HG03565 (cell line): ENCODE results near the gene SIK3.

Experiments used
- ATAC-seq: cut with Tn5 transposase; IDR thresholded peaks from one replicate; pipeline ENCODE4 v1.9.1; 2021; ENCODE audit warnings: mild to moderate bottlenecking, moderate library complexity; ENCODE audit not compliant: unreplicated experiment

SIK3 gene

GRCh38 chr11:116975661-116976060 lies 122.6 kb downstream of the SIK3 start:
- no peak for ATAC-seq

- no peak for ATAC-seq
Observed at GRCh38 chr11:116973270-116973669, 125.0 kb downstream of the SIK3 start.

DNA sequence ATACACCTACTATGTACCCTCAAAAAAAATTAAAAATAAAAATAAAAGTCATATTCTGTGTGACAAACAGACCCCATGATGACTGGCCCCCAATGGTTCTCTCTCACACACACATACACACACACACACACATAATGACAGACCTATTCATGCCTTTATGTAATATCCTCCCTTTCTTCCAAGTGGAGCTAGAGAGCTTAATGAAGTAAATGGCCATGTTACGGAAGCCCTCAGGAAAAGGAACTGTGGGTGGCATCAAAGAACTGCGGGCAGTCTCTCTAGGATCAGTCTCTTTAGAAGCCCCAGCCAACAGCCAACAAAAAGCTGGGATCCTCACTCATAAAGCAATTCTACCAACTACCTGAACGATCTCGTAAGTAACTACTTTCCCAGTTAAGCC lies 125.5 kb downstream of the SIK3 start:
- ATAC-seq = no peak

DNA sequence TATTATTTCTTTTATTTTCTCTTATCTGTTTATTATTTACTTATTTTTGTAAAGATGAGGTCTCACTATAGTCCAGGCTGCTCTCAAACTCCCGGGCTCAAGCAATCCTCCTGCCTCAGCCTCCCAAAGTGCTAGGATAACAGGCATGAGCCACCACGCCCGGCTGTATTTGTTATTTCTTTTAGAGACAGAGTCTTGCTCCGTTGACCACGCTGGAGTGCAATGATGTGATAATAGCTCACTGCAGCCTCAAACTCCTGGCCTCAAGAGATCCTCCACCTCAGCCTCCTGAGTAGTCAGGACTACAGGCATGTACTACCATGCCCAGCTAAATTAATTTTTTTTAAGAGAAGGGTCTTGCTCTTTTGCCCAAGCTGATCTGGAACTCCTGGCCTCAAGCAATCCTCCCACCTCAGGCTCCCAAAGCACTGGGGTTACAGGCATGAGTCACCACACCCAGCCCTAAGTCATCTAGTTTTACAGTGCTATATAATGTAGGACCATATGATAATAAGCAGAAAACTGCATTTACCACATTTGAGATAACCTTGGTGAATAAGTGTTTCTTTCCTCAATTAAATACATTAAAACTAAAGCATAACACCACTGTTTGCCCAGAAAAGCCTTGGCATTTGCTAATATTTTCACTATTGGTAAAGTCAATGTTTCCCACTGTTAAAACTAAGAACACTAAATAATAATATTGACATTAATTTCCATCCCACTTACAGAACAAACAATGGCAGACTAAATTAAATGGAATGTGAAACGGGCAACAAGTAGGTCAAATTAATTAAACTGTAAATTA lies 127.5 kb downstream of the SIK3 start:
- ATAC-seq = no peak

- no peak for ATAC-seq
Observed at GRCh38 chr11:116969694-116970093, 128.5 kb downstream of the SIK3 start.

DNA sequence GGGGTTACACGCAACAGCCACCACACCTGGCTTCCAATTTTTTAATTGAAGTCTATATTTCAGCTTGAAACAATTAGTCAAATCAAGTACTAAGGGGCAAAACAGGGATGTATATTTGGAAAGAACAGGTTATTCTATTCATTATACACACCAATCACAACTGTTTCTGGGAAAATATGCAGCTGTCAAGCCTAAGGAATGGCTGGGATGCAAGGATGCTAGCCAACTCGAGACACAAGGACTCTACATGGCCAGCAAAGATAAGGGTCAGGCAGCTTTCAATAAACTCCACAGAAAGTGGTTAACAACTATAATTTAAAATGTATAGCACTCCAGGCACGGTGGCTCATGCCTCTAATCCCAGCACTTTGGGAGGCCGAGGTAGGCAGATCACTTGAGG lies 134.0 kb downstream of the SIK3 start:
- ATAC-seq = no peak

DNA sequence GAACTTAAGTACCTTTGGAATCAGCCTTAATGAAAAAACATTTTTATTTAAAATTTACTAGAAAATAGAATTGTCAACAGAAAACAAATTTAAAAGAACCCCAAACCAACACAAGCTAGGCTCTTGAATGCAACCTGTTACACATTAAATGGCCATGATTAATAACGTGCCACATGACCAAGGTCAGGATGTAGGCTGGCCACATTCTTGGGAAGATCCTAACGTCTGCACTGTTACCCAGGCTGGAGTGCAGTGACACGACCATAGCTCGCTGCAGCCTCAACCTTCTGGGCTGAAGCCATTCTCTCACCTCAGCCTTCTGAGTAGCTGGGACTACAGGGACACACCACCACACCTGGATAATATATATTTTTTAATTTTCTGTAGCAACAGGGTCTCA lies 134.4 kb downstream of the SIK3 start:
- ATAC-seq = no peak

DNA sequence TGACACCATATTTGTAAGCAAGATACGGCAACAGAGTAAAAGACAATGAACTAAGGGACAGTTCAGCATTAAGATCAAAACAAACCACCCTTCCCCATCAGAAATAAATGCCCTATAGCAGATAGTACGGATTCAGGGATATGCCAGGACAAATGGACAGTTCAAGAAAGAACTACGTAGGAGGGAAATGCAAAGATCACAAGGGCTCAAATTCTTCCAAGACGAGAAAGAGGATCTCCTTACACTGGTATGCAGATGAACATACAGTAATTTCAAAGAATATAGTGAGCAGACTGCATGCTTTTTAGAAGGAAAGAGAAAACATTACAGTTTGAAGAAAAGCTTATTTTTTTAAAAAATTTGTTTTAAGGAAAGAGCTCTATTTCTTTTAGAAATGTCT lies 136.1 kb downstream of the SIK3 start:
- ATAC-seq = no peak

DNA sequence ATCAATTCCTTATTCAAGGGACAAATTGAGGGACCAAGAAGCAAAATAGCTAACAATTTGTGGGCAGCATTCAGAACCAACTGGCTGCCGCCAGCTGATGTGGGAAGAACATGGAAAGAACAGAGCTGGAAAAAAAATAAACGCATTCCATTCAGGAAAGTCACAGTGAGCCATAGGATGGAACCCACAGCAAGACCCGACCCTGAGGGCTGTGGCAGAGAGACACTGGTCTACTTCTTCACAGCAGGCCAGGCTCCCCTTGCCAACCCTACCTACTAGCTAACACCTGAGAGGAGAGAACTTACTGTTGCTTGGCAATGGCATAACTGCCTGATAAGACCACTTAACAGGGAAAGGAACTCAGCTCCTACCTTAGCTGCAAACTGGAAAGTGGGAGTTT lies 137.3 kb downstream of the SIK3 start:
- ATAC-seq = no peak

DNA sequence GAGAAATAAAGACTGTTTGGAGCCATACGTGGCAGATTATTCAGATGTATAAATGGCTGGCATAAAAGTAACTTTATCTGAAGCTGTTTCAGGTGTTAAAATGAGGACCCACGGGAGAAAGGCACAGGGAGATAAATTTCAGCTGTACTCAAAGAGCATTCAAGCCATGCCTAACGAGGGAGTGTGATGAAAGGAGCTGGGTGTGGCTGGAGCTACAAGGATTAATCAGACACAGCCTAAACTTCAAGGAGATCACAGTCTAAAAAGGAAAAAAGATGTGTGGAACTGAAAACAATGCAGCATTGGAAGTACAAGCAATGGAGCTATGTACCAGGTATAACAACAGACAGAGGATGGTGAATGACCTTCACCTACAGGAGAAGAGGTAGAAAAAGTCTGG lies 140.0 kb downstream of the SIK3 start:
- no peak for ATAC-seq

DNA sequence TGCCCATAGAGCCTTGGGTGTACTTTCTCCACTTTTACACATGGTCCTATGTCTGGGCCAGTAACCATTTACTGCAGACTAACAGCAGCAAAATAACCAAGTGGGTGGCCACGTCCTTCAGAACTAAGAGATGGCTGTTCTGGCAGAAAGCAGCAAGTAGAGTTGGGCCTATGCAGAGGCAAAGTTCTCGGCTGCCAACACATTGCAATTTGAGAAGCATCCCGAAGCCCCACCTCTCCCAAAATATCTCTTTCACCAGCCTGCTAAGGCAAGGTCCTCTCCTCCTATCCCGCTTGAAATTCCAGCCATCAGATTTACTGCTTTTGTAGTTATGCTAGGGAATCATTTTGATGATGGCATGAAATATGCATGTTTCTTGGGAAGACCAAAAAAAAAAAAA lies 142.3 kb downstream of the SIK3 start:
- ATAC-seq = no peak

DNA sequence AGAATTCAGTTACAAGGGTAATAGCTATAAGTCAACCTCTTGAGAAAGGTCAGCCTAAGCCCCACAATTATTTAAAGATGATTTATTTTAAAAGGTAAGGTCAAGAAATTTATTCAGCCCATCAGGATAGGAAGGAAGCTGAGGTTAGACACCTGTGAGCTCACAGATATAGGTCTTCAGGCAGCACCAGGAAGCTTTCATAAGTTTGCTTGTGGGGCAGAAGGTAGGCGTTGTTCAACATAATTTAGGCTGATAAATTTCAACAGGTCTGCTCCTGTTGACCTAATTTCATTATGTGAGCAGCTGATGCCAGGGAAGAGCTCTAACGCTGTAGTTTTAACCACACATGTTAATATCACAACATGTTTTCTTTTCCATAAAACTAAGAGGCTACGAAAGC lies 142.7 kb downstream of the SIK3 start:
- no peak for ATAC-seq

DNA sequence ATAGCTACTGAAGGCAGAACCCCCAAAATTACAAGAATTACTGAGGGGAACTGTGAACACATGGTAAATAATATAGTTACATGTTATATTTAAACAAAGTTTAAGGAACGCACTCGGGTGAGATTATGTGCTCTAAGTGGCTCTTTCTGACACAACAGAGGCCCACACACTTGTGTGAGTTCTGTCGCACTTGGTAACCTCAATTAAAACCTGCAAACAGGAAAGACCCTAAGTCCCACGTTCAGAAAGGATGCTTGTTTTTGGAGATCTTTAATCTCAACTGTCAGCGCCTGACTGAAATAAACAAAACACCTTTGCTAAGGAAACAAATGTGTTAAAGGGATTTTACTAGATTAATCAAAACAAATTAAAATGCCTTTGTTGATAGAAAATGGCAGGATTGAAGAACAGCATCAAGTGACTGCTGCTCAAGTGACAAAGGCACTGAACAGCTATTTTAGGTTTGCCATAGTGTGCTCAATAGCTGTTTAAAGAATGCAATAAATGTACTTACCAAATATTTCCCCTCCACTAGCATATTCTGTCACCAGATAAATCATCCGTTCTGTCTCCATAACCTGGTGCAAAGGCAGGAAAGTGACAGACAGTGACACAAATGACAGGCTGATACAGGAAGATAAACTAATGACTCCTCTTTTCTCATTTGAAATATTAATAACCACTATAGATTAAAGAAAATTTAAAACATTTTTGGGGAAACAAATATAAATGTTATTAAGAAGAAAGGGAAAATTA lies 144.5 kb downstream of the SIK3 start:
- ATAC-seq = no peak

GRCh38 chr11:116951762-116952161 lies 146.5 kb downstream of the SIK3 start:
- ATAC-seq = no peak

- no peak for ATAC-seq
Observed at GRCh38 chr11:116950210-116950609, 148.0 kb downstream of the SIK3 start.

DNA sequence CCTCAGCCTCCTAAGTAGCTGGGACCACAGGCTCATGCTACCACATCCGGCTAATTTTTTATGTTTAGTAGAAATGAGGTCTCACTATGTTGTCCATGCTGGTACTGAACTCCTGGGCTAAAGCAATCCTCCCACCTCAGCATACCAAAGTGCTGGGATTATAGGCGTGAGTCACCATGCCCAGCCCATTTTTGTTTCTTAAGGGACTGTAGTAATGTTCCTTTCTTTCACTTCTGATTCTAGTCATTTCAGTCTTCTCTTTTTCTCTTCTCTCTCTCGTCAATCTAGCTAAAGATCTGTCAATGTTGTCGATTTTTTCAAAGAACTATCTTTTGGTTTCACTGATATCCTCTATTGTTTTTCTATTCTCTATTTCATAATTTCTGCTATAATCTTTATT lies 149.8 kb downstream of the SIK3 start:
- no peak for ATAC-seq

DNA sequence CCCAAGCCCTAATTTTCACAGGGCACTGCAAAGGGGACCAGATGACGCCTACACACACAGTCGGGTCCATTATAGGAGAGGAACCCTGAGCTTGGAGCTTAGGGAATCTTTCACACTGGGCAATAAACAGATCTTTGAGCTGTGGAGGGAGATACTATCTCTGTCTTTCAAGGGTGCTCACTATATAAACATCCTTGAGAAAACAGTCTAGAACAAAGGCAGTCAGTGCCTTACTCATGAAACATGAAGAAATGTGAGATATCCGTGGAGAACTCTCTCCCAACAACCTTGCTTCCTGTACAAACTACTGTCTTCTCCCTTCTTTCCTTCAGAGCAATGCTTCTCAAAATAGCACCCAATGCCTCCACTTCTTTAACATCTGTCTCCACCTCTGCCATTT lies 151.8 kb downstream of the SIK3 start:
- no peak for ATAC-seq

GRCh38 chr11:116939499-116939898 lies 158.7 kb downstream of the SIK3 start:
- no peak for ATAC-seq

GRCh38 chr11:116938471-116939070 lies 159.7 kb downstream of the SIK3 start:
- ATAC-seq = no peak

DNA sequence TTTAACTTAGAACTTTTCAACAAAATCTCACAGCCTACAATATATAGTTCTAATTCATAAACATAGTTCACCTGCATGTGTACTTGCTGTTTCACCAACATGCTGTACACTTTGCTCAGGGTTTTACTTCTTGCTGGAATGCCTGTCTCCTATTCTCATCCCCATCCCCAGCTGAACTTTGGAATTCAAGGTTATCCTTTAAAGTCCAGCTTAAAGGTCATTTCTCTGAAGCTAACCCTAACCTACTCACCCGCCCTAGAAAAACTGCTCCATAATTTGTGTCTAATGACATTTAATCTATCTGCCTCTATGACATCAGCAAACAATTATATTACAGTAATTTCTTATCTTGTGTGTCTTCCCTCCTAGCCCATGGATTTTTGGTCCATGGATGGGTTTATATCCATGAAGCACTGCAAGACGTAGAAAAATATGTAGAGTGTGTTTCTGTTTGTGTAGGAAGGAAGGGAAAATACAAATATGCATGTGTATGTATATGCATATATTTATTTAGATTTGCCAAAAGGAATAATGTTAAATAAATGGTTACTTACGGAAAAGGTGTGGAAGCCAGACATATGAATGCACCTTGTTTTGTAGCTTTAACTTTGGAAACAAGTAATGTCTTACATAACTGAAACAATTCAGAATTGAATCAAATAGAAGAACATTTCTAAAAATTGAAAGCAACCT lies 161.3 kb downstream of the SIK3 start:
- no peak for ATAC-seq

DNA sequence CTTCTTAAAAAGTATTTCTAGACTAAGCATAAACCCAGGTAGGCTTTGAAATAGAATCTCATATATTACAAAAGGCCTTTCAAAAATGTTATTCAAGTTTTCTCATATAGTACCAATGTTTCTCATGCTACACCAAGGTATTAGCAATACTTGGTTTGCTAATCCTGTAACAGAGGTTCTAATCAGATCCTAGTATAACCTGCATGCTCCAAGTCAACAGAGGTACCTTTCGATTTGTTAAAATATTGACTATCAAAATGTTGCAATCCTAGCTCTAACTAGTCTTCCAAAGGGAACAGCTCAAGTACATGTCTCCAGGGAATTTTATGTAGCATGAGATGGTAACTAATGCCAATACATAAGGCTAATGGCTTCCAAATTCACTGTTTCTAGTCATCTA lies 162.7 kb downstream of the SIK3 start:
- no peak for ATAC-seq
